GM12878 (cell line): Measurements from ENCODE around the gene CTNNA2. TPM values are rescaled to one million over a fixed set of nuclear protein-coding genes. Genes with fewer than 3 reads are reported as not detected.

Source experiments
- ATAC-seq: fragments of 200-7000 bp; cut with Tn5 transposase; 3 replicates; pipeline ENCODE4 v1.9.1; 2020; ENCODE audit warnings: mild to moderate bottlenecking, moderate library complexity
- BruUV-seq: library from RNA; stranded (reverse); fragments of 400-500 nt; replicated peaks from 2 replicates; lab custom pipeline; 2021; lab: Mats Ljungman, UMichigan
- CTCF ChIA-PET: fragments of 300-600 bp; sonication (Branson Sonifier 250); formaldehyde crosslinking; extraction: SDS; loops from one replicate; lab custom pipeline; 2021; ENCODE audit warnings: inconsistent platforms; lab: Yijun Ruan, JAX
- POLR2A ChIA-PET: fragments of 350-600 bp; formaldehyde crosslinking; extraction: SDS; loops from one replicate; lab custom pipeline; 2021; ENCODE audit warnings: inconsistent platforms; lab: Charles Lee
- RAD21 ChIA-PET: fragments of 300-600 bp; sonication (Branson Sonifier 250); formaldehyde crosslinking; loops from one replicate; lab custom pipeline; 2023; ENCODE audit warnings: antibody characterized with exemption; ENCODE audit not compliant: unreplicated experiment; lab: Charles Lee
- SMC1A ChIA-PET: fragments of 300-600 bp; sonication (Branson Sonifier 250); formaldehyde crosslinking; loops from one replicate; lab custom pipeline; 2023; ENCODE audit not compliant: unreplicated experiment, uncharacterized antibody; lab: Charles Lee
- DNase-seq: peaks from one replicate; pipeline ENCODE4 v3.0.0-alpha.2; 2011; ENCODE audit warnings: low read depth, low spot score
- FAIRE-seq: peaks from 3 replicates; lab custom pipeline; 2011; peaks lifted over from hg19 to GRCh38; lab: Jason Lieb, UNC
- H2AFZ ChIP-seq: 2 replicates; pipeline ENCODE4 v1.6.0; 2011; ENCODE audit warnings: low read depth, low read length, control low read depth; ENCODE audit not compliant: control insufficient read depth
- H3K27ac ChIP-seq: 2 replicates; pipeline ENCODE4 v1.5.1; 2011; ENCODE audit warnings: control low read depth; ENCODE audit not compliant: control insufficient read depth, insufficient read depth
- H3K27me3 ChIP-seq, 2 experiments: replicated peaks in 1 of 2; 2 replicates each; pipeline versions ENCODE4 v1.6.0 to v1.6.1; 2011; ENCODE audit warnings: low read length in 1 of 2; ENCODE audit not compliant: control insufficient read depth in 2 of 2, insufficient read depth in 2 of 2
- H3K36me3 ChIP-seq, 2 experiments: 2 replicates each; pipeline ENCODE4 v1.5.1; 2011; ENCODE audit warnings: low read length in 1 of 2; ENCODE audit not compliant: control insufficient read depth in 2 of 2, insufficient read depth in 2 of 2
- H3K4me1 ChIP-seq: 2 replicates; pipeline ENCODE4 v1.6.1; 2011; ENCODE audit warnings: mild to moderate bottlenecking, low read length, moderate library complexity, mixed read lengths; ENCODE audit not compliant: control insufficient read depth, insufficient read depth
- H3K4me2 ChIP-seq: 2 replicates; pipeline ENCODE4 v1.6.0; 2011; ENCODE audit warnings: control low read depth; ENCODE audit not compliant: control insufficient read depth, insufficient read depth
- H3K4me3 ChIP-seq: fragments of 200-600 bp; sonication (generic); 2 replicates; pipeline ENCODE4 v1.5.1; 2016
- H3K79me2 ChIP-seq: 2 replicates; pipeline ENCODE4 v1.6.0; 2011; ENCODE audit warnings: low read length; ENCODE audit not compliant: control insufficient read depth, insufficient read depth
- H3K9ac ChIP-seq: 2 replicates; pipeline ENCODE4 v1.8.0; 2011; ENCODE audit warnings: low read length, control low read depth, mixed read lengths; ENCODE audit not compliant: control insufficient read depth, insufficient read depth
- H3K9me3 ChIP-seq: replicated peaks from 3 replicates; pipeline ENCODE4 v1.5.1; 2011; ENCODE audit warnings: mild to moderate bottlenecking, low read length; ENCODE audit not compliant: control insufficient read depth, insufficient read depth
- H4K20me1 ChIP-seq: 2 replicates; pipeline ENCODE4 v1.6.0; 2011; ENCODE audit not compliant: control insufficient read depth, insufficient read depth
- ATF2 ChIP-seq: IDR thresholded peaks from 2 replicates; pipeline ENCODE4 v1.6.1; 2012; ENCODE audit warnings: low read length, inconsistent platforms
- CREB1 ChIP-seq: IDR thresholded peaks from 2 replicates; pipeline ENCODE4 v1.6.1; 2012; ENCODE audit warnings: low read depth, mild to moderate bottlenecking, inconsistent platforms
- ETV6 ChIP-seq, 2 experiments: fragments of 450-650 bp in 1 of 2; IDR thresholded peaks in 1 of 2; conservative IDR thresholded peaks in 1 of 2; 2 replicates each; pipeline ENCODE4 v1.6.1; 2014; ENCODE audit warnings: antibody characterized with exemption in 1 of 2, borderline replicate concordance in 1 of 2, low read depth in 1 of 2, mild to moderate bottlenecking in 1 of 2, moderate library complexity in 1 of 2
- EZH2 ChIP-seq: IDR thresholded peaks from 2 replicates; pipeline ENCODE4 v1.6.1; 2012; ENCODE audit warnings: low read depth, mild to moderate bottlenecking, control low read depth, inconsistent platforms, low read length, borderline replicate concordance; ENCODE audit not compliant: control insufficient read depth
- JUNB ChIP-seq: IDR thresholded peaks from 2 replicates; pipeline ENCODE4 v1.6.1; 2016; ENCODE audit warnings: antibody characterized with exemption, mild to moderate bottlenecking
- MLLT1 ChIP-seq: fragments of 450-650 bp; IDR thresholded peaks from 2 replicates; pipeline ENCODE4 v1.6.1; 2016; ENCODE audit warnings: mild to moderate bottlenecking
- MXI1 ChIP-seq: fragments of 150-350 bp; IDR thresholded peaks from 2 replicates; pipeline ENCODE4 v1.6.1; 2011; ENCODE audit warnings: low read depth, mild to moderate bottlenecking, inconsistent platforms, low read length, improper control_type of control experiment
- MYC ChIP-seq: IDR thresholded peaks from 2 replicates; pipeline ENCODE4 v1.6.1; 2011; ENCODE audit warnings: mild to moderate bottlenecking, low read length, moderate library complexity, inconsistent platforms; ENCODE audit not compliant: insufficient read depth, insufficient replicate concordance, insufficient read length, severe bottlenecking
- PKNOX1 ChIP-seq: fragments of 450-650 bp; IDR thresholded peaks from 2 replicates; pipeline ENCODE4 v1.6.1; 2016; ENCODE audit warnings: mild to moderate bottlenecking
- POLR2AphosphoS2 ChIP-seq: IDR thresholded peaks from 2 replicates; pipeline ENCODE4 v1.6.1; 2011; ENCODE audit warnings: low read depth, mild to moderate bottlenecking, low read length, improper control_type of control experiment, moderate library complexity
- POU2F2 ChIP-seq: IDR thresholded peaks from 3 replicates; pipeline ENCODE4 v1.6.1; 2011; ENCODE audit warnings: low read depth, mild to moderate bottlenecking, low read length, borderline replicate concordance
- SMARCA5 ChIP-seq: fragments of 450-650 bp; IDR thresholded peaks from 2 replicates; pipeline ENCODE4 v1.6.1; 2017; ENCODE audit warnings: mild to moderate bottlenecking
- TARDBP ChIP-seq: IDR thresholded peaks from 2 replicates; pipeline ENCODE4 v1.6.1; 2016; ENCODE audit warnings: borderline replicate concordance
- ZBTB4 ChIP-seq: fragments of 450-650 bp; formaldehyde crosslinking; IDR thresholded peaks from 2 replicates; pipeline ENCODE4 v1.4.0; 2022; ENCODE audit warnings: mild to moderate bottlenecking, moderate library complexity
- ZNF207 ChIP-seq: fragments of 450-650 bp; IDR thresholded peaks from 2 replicates; pipeline ENCODE4 v1.6.1; 2014; ENCODE audit warnings: antibody characterized with exemption, mild to moderate bottlenecking, borderline replicate concordance
- ZNF217 ChIP-seq: fragments of 450-650 bp; IDR thresholded peaks from 2 replicates; pipeline ENCODE4 v1.6.1; 2017; ENCODE audit warnings: antibody characterized with exemption, mild to moderate bottlenecking
- ZSCAN29 ChIP-seq: fragments of 450-650 bp; IDR thresholded peaks from 2 replicates; pipeline ENCODE4 v1.6.1; 2017; ENCODE audit warnings: mild to moderate bottlenecking, moderate library complexity
- WGBS: methylation state at CpG from one replicate; pipeline ENCODE4 v1.1.6; 2016; ENCODE audit warnings: low lambda C conversion rate; ENCODE audit not compliant: insufficient replicate concordance, insufficient coverage; ENCODE audit errors: missing lambda C conversion rate; 5-methylcytosine and 5-hydroxymethylcytosine counted together
- in situ Hi-C: fragments of 300-500 bp; cut with MboI; formaldehyde crosslinking; loops from 9 replicates; pipeline ENCODE4 v1.14.3; 2018; ENCODE audit warnings: mixed read lengths
- intact Hi-C: fragments of 100-400 bp; cut with micrococcal nuclease; formaldehyde crosslinking; loops from one replicate; pipeline ENCODE4 v1.14.2; 2022; ENCODE audit not compliant: unreplicated experiment
- polyA plus RNA-seq, 11 experiments: library from polyadenylated mRNA; depleted of rRNA in 4 of 11; unstranded in 6 of 11; stranded (reverse) in 5 of 11; fragments of >200 nt; fragmentation: Nextera tagmentation in 4 of 11; fragmentation: Illumina TruSeq in 1 of 11; extraction: Ambion mirVana in 4 of 11; extraction: Trizol in 1 of 11; gene quantifications; 1 replicate in 1 of 11; 2 replicates in 10 of 11; pipeline versions ENCODE4 v1.2.1 to v1.2.3, GENCODE V29; 2011 to 2016; ENCODE audit warnings: inconsistent platforms in 2 of 11, missing spikeins in 2 of 11, low read depth in 1 of 11
- total RNA-seq, 4 experiments: library from RNA; depleted of rRNA in 3 of 4; stranded (reverse); fragments of >200 nt in 3 of 4; fragmentation: Illumina TruSeq in 1 of 4; extraction: Trizol in 1 of 4; gene quantifications; 2 replicates each; pipeline versions ENCODE4 v1.2.1 to v1.2.3, GENCODE V29; 2013 to 2021

Gene CTNNA2
- total and polyA plus RNA-seq, 10 of the 15 experiments (the other 5 are each of a cell fraction or from before 2014, with no cell fraction given) = 2.4 to 36.2 (median 6.6) TPM

- DNase-seq = no peak
- Histone ChIP-seq H4K20me1 (no peaks in the 10 kb centered on the region), H2AFZ (no peak overlapping the region), H3K9ac (no peak overlapping the region), H3K9me3 (no peaks in the 10 kb centered on the region), H3K4me2 (no peak overlapping the region), H3K36me3 (no peaks in the 10 kb centered on the region), H3K4me1 (no peaks in the 10 kb centered on the region), H3K27ac (no peak overlapping the region), H3K27me3 (no peaks in the 10 kb centered on the region; a peak in 1 of 4 replicates)
- RAD21 ChIA-PET = no interaction called here
- SMC1A ChIA-PET = no interaction called here
- in situ Hi-C loops = no loop called here
- WGBS = 55% methylated on average over 1 of the region's 1 CpG
- ATAC-seq = no peak
- no peak for TF ChIP-seq TARDBP
- no peak for TF ChIP-seq ETV6 (conservative IDR thresholded peaks at IDR 0.05 in 1 of 2, IDR thresholded peaks at IDR 0.05 in 1 of 2; ENCODE audit: borderline replicate concordance in 1 of 2, low read depth in 1 of 2)
- TF ChIP-seq ZBTB4 (CRISPR knock-in tag) = no peak
- no peak for TF ChIP-seq SMARCA5
- no peak for TF ChIP-seq ATF2
- no peak for TF ChIP-seq MLLT1
- no peak for TF ChIP-seq POLR2AphosphoS2
- TF ChIP-seq CREB1 = no peak
- no peak for TF ChIP-seq MYC
- no peak for TF ChIP-seq ZNF207
- TF ChIP-seq MXI1 = no peak
- TF ChIP-seq EZH2 = no peak
- no peak for TF ChIP-seq PKNOX1
- no peak for TF ChIP-seq ZSCAN29
- no peak for TF ChIP-seq ZNF217
- TF ChIP-seq POU2F2 = no peak
- TF ChIP-seq JUNB = no peak
- TF ChIP-seq, all 136 proteins: peak for 0
- ChIA-PET POLR2A (no interaction called here), CTCF (no interaction called here)
- Histone ChIP-seq H3K79me2 (no peaks in the 10 kb centered on the region), H3K4me3 (no peak overlapping the region)
- intact Hi-C loops = no loop called here
- BruUV-seq = no TSS peak
- no peak for FAIRE-seq
Measured at GRCh38 chr2:80135001-80135400, 622.1 kb downstream of the CTNNA2 start.
